Endothelial cell of umbilical vein (primary cell): ENCODE results near the gene LDHAL6B. TPM values are rescaled to one million over a fixed set of nuclear protein-coding genes. Genes with fewer than 3 reads are reported as not detected.

ENCODE experiments used
- BruUV-seq: library from RNA; stranded (reverse); fragments of 400-500 nt; replicated peaks from 2 replicates; lab custom pipeline; 2021; lab: Mats Ljungman, UMichigan
- CTCF ChIA-PET: fragments of 300-600, 350-600 bp; sonication (Branson Sonifier 250); formaldehyde crosslinking; loops from one replicate; lab custom pipeline; 2021; ENCODE audit warnings: antibody characterized with exemption, inconsistent platforms; lab: Charles Lee
- POLR2A ChIA-PET: fragments of 300-600, 350-600 bp; sonication (Branson Sonifier 250); formaldehyde crosslinking; loops from one replicate; lab custom pipeline; 2021; ENCODE audit warnings: antibody characterized with exemption, inconsistent platforms; lab: Charles Lee
- DNase-seq: peaks from one replicate; pipeline ENCODE4 v3.0.0-alpha.2; 2011; ENCODE audit warnings: low read depth, low spot score
- FAIRE-seq: peaks from 2 replicates; lab custom pipeline; 2011; peaks lifted over from hg19 to GRCh38; lab: Jason Lieb, UNC
- H2AFZ ChIP-seq: 2 replicates; pipeline ENCODE4 v1.6.0; 2012; ENCODE audit warnings: low read depth, low read length, control low read depth, inconsistent platforms
- H3K27ac ChIP-seq: 2 replicates; pipeline ENCODE4 v1.5.1; 2011; ENCODE audit warnings: low read depth, mild to moderate bottlenecking, control low read depth, low read length, moderate library complexity; ENCODE audit not compliant: insufficient read depth
- H3K27me3 ChIP-seq, 2 experiments: 2 replicates each; pipeline versions ENCODE4 v1.6.0 to v1.6.1; 2011; ENCODE audit warnings: low read length in 2 of 2, mixed read lengths in 1 of 2; ENCODE audit not compliant: control insufficient read depth in 2 of 2, insufficient read depth in 2 of 2
- H3K36me3 ChIP-seq, 2 experiments: 2 replicates in 1 of 2; 3 replicates in 1 of 2; pipeline ENCODE4 v1.5.1; 2011; ENCODE audit warnings: low read length in 2 of 2, mild to moderate bottlenecking in 1 of 2, moderate library complexity in 1 of 2; ENCODE audit not compliant: control insufficient read depth in 2 of 2, insufficient read depth in 2 of 2; ENCODE audit errors: extremely low read depth in 1 of 2
- H3K4me1 ChIP-seq: 3 replicates; pipeline ENCODE4 v1.5.1; 2011; ENCODE audit warnings: mild to moderate bottlenecking, low read length; ENCODE audit not compliant: control insufficient read depth, insufficient read depth; ENCODE audit errors: extremely low read depth
- H3K4me2 ChIP-seq: 2 replicates; pipeline ENCODE4 v1.6.1; 2011; ENCODE audit warnings: low read length, control low read depth, mixed read lengths; ENCODE audit not compliant: insufficient read depth
- H3K4me3 ChIP-seq, 3 experiments: fragments of 200-600 bp in 1 of 3; sonication (generic), shearing (Covaris generic) in 1 of 3; replicated peaks in 1 of 3; 2 replicates each; pipeline ENCODE4 v1.5.1; 2011 to 2016; ENCODE audit warnings: control low read depth in 3 of 3, low read length in 3 of 3, mild to moderate bottlenecking in 2 of 3, inconsistent platforms in 1 of 3, low read depth in 1 of 3, moderate library complexity in 1 of 3; ENCODE audit not compliant: insufficient read depth in 1 of 3
- H3K79me2 ChIP-seq: 2 replicates; pipeline ENCODE4 v1.6.0; 2012; ENCODE audit warnings: low read length, inconsistent platforms; ENCODE audit not compliant: control insufficient read depth, insufficient read depth
- H3K9ac ChIP-seq: replicated peaks from 2 replicates; pipeline ENCODE3; 2011; ENCODE audit warnings: low read length, control low read depth; ENCODE audit not compliant: insufficient read depth; ENCODE audit errors: extremely low read depth
- H3K9me1 ChIP-seq: replicated peaks from 3 replicates; pipeline ENCODE4 v1.6.0; 2011; ENCODE audit warnings: mild to moderate bottlenecking, low read length; ENCODE audit not compliant: control insufficient read depth, insufficient read depth; ENCODE audit errors: extremely low read depth
- H3K9me3 ChIP-seq: replicated peaks from 2 replicates; pipeline ENCODE4 v1.5.1; 2012; ENCODE audit warnings: low read length, inconsistent platforms; ENCODE audit not compliant: control insufficient read depth, insufficient read depth
- H4K20me1 ChIP-seq: replicated peaks from 2 replicates; pipeline ENCODE3; 2011; ENCODE audit warnings: mild to moderate bottlenecking, low read length; ENCODE audit not compliant: control insufficient read depth, insufficient read depth; ENCODE audit errors: extremely low read depth
- EZH2 ChIP-seq: IDR thresholded peaks from 2 replicates; pipeline ENCODE4 v1.6.1; 2012; ENCODE audit warnings: borderline replicate concordance, low read depth, mild to moderate bottlenecking, moderate library complexity, low read length, inconsistent platforms; ENCODE audit not compliant: severe bottlenecking
- FOS ChIP-seq: IDR thresholded peaks from 2 replicates; pipeline ENCODE4 v1.6.1; 2011; ENCODE audit warnings: mild to moderate bottlenecking, low read length, moderate library complexity, borderline replicate concordance; ENCODE audit not compliant: insufficient read depth
- GATA2 ChIP-seq: IDR thresholded peaks from 2 replicates; pipeline ENCODE4 v1.7.0; 2011; ENCODE audit warnings: low read depth, mild to moderate bottlenecking, moderate library complexity, mixed read lengths, low read length; ENCODE audit not compliant: insufficient read length, insufficient read depth
- JUN ChIP-seq: IDR thresholded peaks from 2 replicates; pipeline ENCODE4 v1.6.1; 2011; ENCODE audit warnings: borderline replicate concordance, low read depth; ENCODE audit not compliant: insufficient read length, insufficient read depth
- MYC ChIP-seq: IDR thresholded peaks from one replicate; pipeline ENCODE4 v1.6.1; 2011; ENCODE audit warnings: mild to moderate bottlenecking, low read depth, low read length
- POLR2A ChIP-seq: IDR thresholded peaks from 2 replicates; pipeline ENCODE4 v1.6.1; 2012; ENCODE audit warnings: low read depth, mild to moderate bottlenecking, control low read depth, low read length
- POLR2AphosphoS5 ChIP-seq: IDR thresholded peaks from 2 replicates; pipeline ENCODE4 v1.6.1; 2012; ENCODE audit warnings: low read depth, mild to moderate bottlenecking, control low read depth, low read length, moderate library complexity; ENCODE audit not compliant: insufficient read depth
- dilution Hi-C: fragments of 300-500 bp; cut with MboI; formaldehyde crosslinking; loops from one replicate; pipeline ENCODE4 v1.15.0; 2019; ENCODE audit warnings: low sequenced_read_pairs; ENCODE audit not compliant: extremely low pct_ligation_motif_present
- intact Hi-C: fragments of 100-400 bp; cut with micrococcal nuclease; formaldehyde crosslinking; loops from one replicate; pipeline ENCODE4 v1.10.0; 2022
- polyA plus RNA-seq, 4 experiments: library from polyadenylated mRNA; depleted of rRNA in 3 of 4; stranded (reverse) in 3 of 4; unstranded in 1 of 4; fragments of >200 nt; gene quantifications; 2 replicates each; pipeline versions ENCODE4 v1.2.1 to v1.2.3, GENCODE V29; 2011 to 2012; ENCODE audit warnings: missing spikeins in 1 of 4
- total RNA-seq: library from RNA; stranded (reverse); gene quantifications from 2 replicates; pipeline ENCODE4 v1.2.3, GENCODE V29; 2021
- TF ChIP-seq, protein P1 (sequence below), 2 donors: IDR thresholded peaks; 1 replicate in 1 of 2; 2 replicates in 1 of 2; pipeline ENCODE4 v1.5.1; 2011; ENCODE audit warnings: low read length in 2 of 2, mild to moderate bottlenecking in 2 of 2, moderate library complexity in 2 of 2, control low read depth in 1 of 2, inconsistent platforms in 1 of 2, low read depth in 1 of 2; ENCODE audit not compliant: insufficient read depth in 1 of 2; ENCODE audit errors: extremely low read depth in 1 of 2
- TF ChIP-seq, protein P2 (sequence below): IDR thresholded peaks from 2 replicates; pipeline ENCODE4 v1.6.1; 2011; ENCODE audit not compliant: insufficient read depth, insufficient read length

LDHAL6B gene
- total and polyA plus RNA-seq, 2 donors (not counting 3 experiments of a cell fraction or from before 2014, with no cell fraction given), result not detected

DNA sequence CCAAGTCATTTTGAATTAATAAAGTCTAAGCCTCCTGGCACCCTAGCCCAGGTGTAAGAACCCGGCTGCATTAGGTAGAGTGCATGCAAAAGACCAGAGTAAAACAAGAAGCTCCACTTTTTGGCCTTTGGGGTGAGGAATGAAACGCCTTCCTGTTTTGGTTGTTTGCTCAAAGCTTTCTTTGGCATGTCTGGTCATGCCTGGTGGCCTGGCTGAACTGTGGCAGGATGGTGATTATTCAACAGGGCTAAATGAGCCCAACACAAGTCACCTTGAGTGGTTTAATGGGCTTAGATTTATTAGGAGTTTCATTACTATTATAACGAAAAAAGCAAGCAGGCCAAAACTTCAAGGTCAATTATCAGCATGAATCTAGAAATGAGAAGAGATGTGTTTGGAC lies 40.9 kb upstream of the LDHAL6B start:
- H3K27me3 ChIP-seq, result no peaks in the 10 kb centered on the region
- TF ChIP-seq MYC (no peak), FOS (no peak), POLR2AphosphoS5 (peak; percentile 19)
- TF ChIP-seq, protein P1, sequence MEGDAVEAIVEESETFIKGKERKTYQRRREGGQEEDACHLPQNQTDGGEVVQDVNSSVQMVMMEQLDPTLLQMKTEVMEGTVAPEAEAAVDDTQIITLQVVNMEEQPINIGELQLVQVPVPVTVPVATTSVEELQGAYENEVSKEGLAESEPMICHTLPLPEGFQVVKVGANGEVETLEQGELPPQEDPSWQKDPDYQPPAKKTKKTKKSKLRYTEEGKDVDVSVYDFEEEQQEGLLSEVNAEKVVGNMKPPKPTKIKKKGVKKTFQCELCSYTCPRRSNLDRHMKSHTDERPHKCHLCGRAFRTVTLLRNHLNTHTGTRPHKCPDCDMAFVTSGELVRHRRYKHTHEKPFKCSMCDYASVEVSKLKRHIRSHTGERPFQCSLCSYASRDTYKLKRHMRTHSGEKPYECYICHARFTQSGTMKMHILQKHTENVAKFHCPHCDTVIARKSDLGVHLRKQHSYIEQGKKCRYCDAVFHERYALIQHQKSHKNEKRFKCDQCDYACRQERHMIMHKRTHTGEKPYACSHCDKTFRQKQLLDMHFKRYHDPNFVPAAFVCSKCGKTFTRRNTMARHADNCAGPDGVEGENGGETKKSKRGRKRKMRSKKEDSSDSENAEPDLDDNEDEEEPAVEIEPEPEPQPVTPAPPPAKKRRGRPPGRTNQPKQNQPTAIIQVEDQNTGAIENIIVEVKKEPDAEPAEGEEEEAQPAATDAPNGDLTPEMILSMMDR (IDR thresholded peaks at IDR 0.05; ENCODE audit: extremely low read depth in 1 of 2, insufficient read depth in 1 of 2, low read depth in 1 of 2, low read length in 2 of 2), result no peak
- peak overlapping the region; percentile 54 for H3K27ac ChIP-seq
- H3K79me2 ChIP-seq, result no peaks in the 10 kb centered on the region
- dilution Hi-C loops, result no loop called here
- no peaks in the 10 kb centered on the region for H3K9me1 ChIP-seq
- intact Hi-C loops, result no loop called here
- no peak overlapping the region for H3K9ac ChIP-seq
- DNase-seq (peak; percentile 75), FAIRE-seq (peak; percentile 68)
- CTCF ChIA-PET, result interaction anchor here (1.0 to 1.7 kb wide), 6 partner anchors 9 to 363 kb away, joined by 3 to 9 read pairs (median 4); no protein-coding TSS in a partner anchor
- no peaks in the 10 kb centered on the region for H4K20me1 ChIP-seq
- no peaks in the 10 kb centered on the region for H3K9me3 ChIP-seq
- H3K4me2 ChIP-seq, result no peak overlapping the region
- peaks cover 46% of the 10 kb centered on the region for H3K4me1 ChIP-seq
- peaks cover 0 to 12% of the 10 kb centered on the region in 2 experiments for H3K36me3 ChIP-seq
- BruUV-seq, result no TSS peak
- no peak overlapping the region for H2AFZ ChIP-seq
- H3K4me3 ChIP-seq, result no peak overlapping the region
- POLR2A ChIA-PET, result interaction anchor here (0.8 kb wide), 1 partner anchor 207 kb away, joined by 3 read pairs; the partner anchor contains the start of gene MYO1E

DNA sequence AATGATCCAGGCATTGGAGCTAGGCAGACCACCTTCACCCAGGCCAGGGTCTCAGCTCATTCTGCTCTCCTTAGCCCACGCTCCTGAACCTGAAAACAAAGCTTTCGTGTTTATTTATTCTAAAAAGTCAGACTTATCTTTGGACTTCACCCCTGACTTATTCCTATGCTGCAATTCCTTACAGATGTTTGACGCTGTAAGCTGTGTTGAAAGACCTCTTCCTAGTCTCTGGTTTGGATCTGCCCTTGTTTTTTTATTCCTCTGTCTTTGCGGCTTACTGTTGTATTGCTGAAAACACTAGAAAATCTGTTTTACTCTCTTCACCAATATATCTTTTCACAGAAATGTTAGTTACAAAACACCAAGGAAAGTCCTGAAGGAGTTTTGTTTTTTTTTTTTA lies 40.5 kb upstream of the LDHAL6B start:
- BruUV-seq, result TSS peak; percentile 14
- POLR2A ChIA-PET, result interaction anchor here (0.8 kb wide), 1 partner anchor 207 kb away, joined by 3 read pairs; the partner anchor contains the start of gene MYO1E

More for the DNA sequence above, 40.5 kb upstream of the LDHAL6B start:
- no peak overlapping the region for H2AFZ ChIP-seq
- no peaks in the 10 kb centered on the region for H3K9me1 ChIP-seq
- no peaks in the 10 kb centered on the region for H3K9me3 ChIP-seq
- no peaks in the 10 kb centered on the region for H3K79me2 ChIP-seq
- no peak overlapping the region for H3K4me2 ChIP-seq
- H3K36me3 ChIP-seq, result peaks cover 0 to 10% of the 10 kb centered on the region in 2 experiments
- TF ChIP-seq MYC (no peak), FOS (no peak), POLR2AphosphoS5 (no peak), POLR2A (no peak), GATA2 (no peak), EZH2 (no peak), JUN (no peak)
- TF ChIP-seq, protein P2, sequence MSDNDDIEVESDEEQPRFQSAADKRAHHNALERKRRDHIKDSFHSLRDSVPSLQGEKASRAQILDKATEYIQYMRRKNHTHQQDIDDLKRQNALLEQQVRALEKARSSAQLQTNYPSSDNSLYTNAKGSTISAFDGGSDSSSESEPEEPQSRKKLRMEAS, result no peak
- TF ChIP-seq, protein P1 (IDR thresholded peaks at IDR 0.05; ENCODE audit: extremely low read depth in 1 of 2, insufficient read depth in 1 of 2, low read depth in 1 of 2, low read length in 2 of 2), result no peak
- CTCF ChIA-PET, result interaction anchor here (1.0 to 1.7 kb wide), 6 partner anchors 9 to 363 kb away, joined by 3 to 9 read pairs (median 4); no protein-coding TSS in a partner anchor
- no peaks in the 10 kb centered on the region for H3K27me3 ChIP-seq
- H4K20me1 ChIP-seq, result no peaks in the 10 kb centered on the region
- H3K4me3 ChIP-seq, result no peak overlapping the region
- peaks cover 48% of the 10 kb centered on the region for H3K4me1 ChIP-seq
- no peak overlapping the region for H3K9ac ChIP-seq
- intact Hi-C loops, result no loop called here
- H3K27ac ChIP-seq, result peak overlapping the region; percentile 54
- FAIRE-seq, result no peak
- dilution Hi-C loops, result no loop called here
- DNase-seq, result no peak
